Karpas-422 (cell line): ENCODE results near the gene GLMN. TPM values are rescaled to one million over a fixed set of nuclear protein-coding genes. Genes with fewer than 3 reads are reported as not detected.

Experiments used
- DNase-seq: peaks from one replicate; pipeline ENCODE4 v3.0.0-alpha.2; 2015
- H2AFZ ChIP-seq: fragments of 200-600 bp; sonication (generic); 2 replicates; pipeline ENCODE4 v1.6.1; 2014; ENCODE audit warnings: antibody characterized with exemption, low read length, mixed read lengths
- H3K27ac ChIP-seq: fragments of 200-600 bp; sonication (generic); 2 replicates; pipeline ENCODE4 v1.5.1; 2014; ENCODE audit warnings: mild to moderate bottlenecking, low read length, moderate library complexity
- H3K27me3 ChIP-seq: fragments of 200-600 bp; sonication (generic); 2 replicates; pipeline ENCODE4 v1.6.1; 2014; ENCODE audit warnings: low read length, mixed read lengths
- H3K36me3 ChIP-seq: fragments of 200-600 bp; sonication (generic); 2 replicates; pipeline ENCODE4 v1.6.1; 2014; ENCODE audit warnings: low read length, mixed read lengths; ENCODE audit not compliant: insufficient read depth
- H3K4me1 ChIP-seq: fragments of 200-600 bp; sonication (generic); 2 replicates; pipeline ENCODE4 v1.6.1; 2014; ENCODE audit warnings: mild to moderate bottlenecking, low read length, mixed read lengths
- H3K4me2 ChIP-seq: fragments of 200-600 bp; sonication (generic); 2 replicates; pipeline ENCODE4 v1.6.1; 2014; ENCODE audit warnings: low read length, low read depth, mild to moderate bottlenecking; ENCODE audit not compliant: poor library complexity, severe bottlenecking
- H3K4me3 ChIP-seq: fragments of 200-600 bp; sonication (generic); 2 replicates; pipeline ENCODE4 v1.5.1; 2014; ENCODE audit warnings: mild to moderate bottlenecking, antibody characterized with exemption, low read length, mixed read lengths
- H3K79me2 ChIP-seq: fragments of 200-600 bp; sonication (generic); 2 replicates; pipeline ENCODE4 v1.6.1; 2014; ENCODE audit warnings: mild to moderate bottlenecking, low read length, mixed read lengths
- H3K9ac ChIP-seq: fragments of 200-600 bp; sonication (generic); 2 replicates; pipeline ENCODE4 v1.6.0; 2014; ENCODE audit warnings: low read length
- H3K9me2 ChIP-seq: fragments of 200-600 bp; sonication (generic), shearing (Covaris generic); replicated peaks from 2 replicates; pipeline ENCODE4 v1.6.0; 2014; ENCODE audit warnings: mild to moderate bottlenecking, low read length, moderate library complexity; ENCODE audit not compliant: insufficient read depth
- H3K9me3 ChIP-seq: fragments of 300-700, 200-600 bp; sonication (generic); 2 replicates; pipeline ENCODE4 v1.6.1; 2014; ENCODE audit warnings: low read length, mixed read lengths
- H4K20me1 ChIP-seq: fragments of 200-600 bp; sonication (generic); 2 replicates; pipeline ENCODE4 v1.6.1; 2014; ENCODE audit warnings: mild to moderate bottlenecking, antibody characterized with exemption, low read length, low read depth; ENCODE audit not compliant: insufficient read depth
- total RNA-seq: library from RNA; depleted of rRNA; stranded (reverse); fragments of >200 nt; shearing (Covaris generic); gene quantifications from 2 replicates; pipeline ENCODE4 v1.2.3, GENCODE V29; 2014; ENCODE audit warnings: low replicate concordance; rRNA removed

The GLMN gene
- total RNA-seq, 1 experiment from 2014 or later = 22.7 TPM

GRCh38 chr1:92203105-92203504 is 95.7 kb downstream of the GLMN start:
- H3K4me1 ChIP-seq = no peaks in the 10 kb centered on the region
- H3K79me2 ChIP-seq = no peaks in the 10 kb centered on the region
- no peaks in the 10 kb centered on the region for H3K9me3 ChIP-seq
- H4K20me1 ChIP-seq = no peaks in the 10 kb centered on the region
- no peak overlapping the region for H3K9ac ChIP-seq
- no peak overlapping the region for H3K27ac ChIP-seq
- H3K36me3 ChIP-seq = no peaks in the 10 kb centered on the region
- H3K9me2 ChIP-seq = no peaks in the 10 kb centered on the region
- no peak overlapping the region for H2AFZ ChIP-seq
- H3K4me3 ChIP-seq = no peak overlapping the region
- no peak for DNase-seq
- no peaks in the 10 kb centered on the region for H3K27me3 ChIP-seq
- no peak overlapping the region for H3K4me2 ChIP-seq

- H3K9me2 ChIP-seq = no peaks in the 10 kb centered on the region
- H3K4me1 ChIP-seq = no peaks in the 10 kb centered on the region
- no peaks in the 10 kb centered on the region for H3K9me3 ChIP-seq
- no peaks in the 10 kb centered on the region for H3K27me3 ChIP-seq
- no peak overlapping the region for H3K4me2 ChIP-seq
- peak overlapping the region; percentile 21; the same call in 1 of the 2 replicates for H2AFZ ChIP-seq
- no peaks in the 10 kb centered on the region for H3K79me2 ChIP-seq
- DNase-seq = no peak
- H4K20me1 ChIP-seq = no peaks in the 10 kb centered on the region
- no peak overlapping the region for H3K27ac ChIP-seq
- H3K4me3 ChIP-seq = no peak overlapping the region
- H3K36me3 ChIP-seq = no peaks in the 10 kb centered on the region
- H3K9ac ChIP-seq = no peak overlapping the region
Observed at GRCh38 chr1:92201973-92202372, 96.8 kb downstream of the GLMN start.

Other genes starting within 250 kb of the GLMN start
- 0.32 and 0.89 TPM in 2 replicates for gene SETSIP, start 223.6 kb downstream of the GLMN start, total RNA-seq
- 0.29 and 0.86 TPM in 2 replicates for gene BTBD8, start 218.6 kb downstream of the GLMN start, total RNA-seq
- gene C1orf146, start 81.1 kb downstream of the GLMN start, total RNA-seq = not detected in 2 replicates
- gene RPAP2, start 72 bp upstream of the GLMN start, total RNA-seq = 3.8 and 19.2 TPM in 2 replicates
- 10.2 and 10.8 TPM in 2 replicates for gene GFI1, start 187.9 kb upstream of the GLMN start, total RNA-seq